GM19035 (cell line): ENCODE results near the gene UBE2E1.
"Not testable (repeated sequence)": the region's sequence is repeated elsewhere in the genome, so short reads cannot be mapped to it uniquely, and the experiment has no call there.

Experiments used
- ATAC-seq: cut with Tn5 transposase; IDR thresholded peaks from one replicate; pipeline ENCODE4 v1.9.1; 2021; ENCODE audit not compliant: unreplicated experiment

UBE2E1 gene

DNA sequence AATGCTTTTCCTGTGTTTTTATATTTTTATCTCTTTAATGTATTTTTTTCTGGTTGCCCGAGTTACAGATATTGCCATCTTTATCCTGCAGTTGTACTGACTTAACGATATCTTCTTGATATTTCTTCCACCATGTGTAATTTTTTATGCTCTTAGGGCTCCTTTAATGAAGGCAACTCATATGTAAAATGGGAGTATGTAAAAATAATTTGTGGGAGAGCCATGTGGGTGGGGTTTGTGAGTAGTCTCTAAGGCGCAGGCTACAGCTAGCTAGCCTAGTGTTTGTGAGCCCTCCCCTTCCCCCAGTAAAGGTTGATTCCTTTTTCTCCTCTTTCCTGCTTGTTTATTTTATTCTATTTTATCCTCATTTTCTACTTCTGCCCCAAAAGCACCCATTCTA, 38.1 kb downstream of the UBE2E1 start:
- ATAC-seq: no peak

DNA sequence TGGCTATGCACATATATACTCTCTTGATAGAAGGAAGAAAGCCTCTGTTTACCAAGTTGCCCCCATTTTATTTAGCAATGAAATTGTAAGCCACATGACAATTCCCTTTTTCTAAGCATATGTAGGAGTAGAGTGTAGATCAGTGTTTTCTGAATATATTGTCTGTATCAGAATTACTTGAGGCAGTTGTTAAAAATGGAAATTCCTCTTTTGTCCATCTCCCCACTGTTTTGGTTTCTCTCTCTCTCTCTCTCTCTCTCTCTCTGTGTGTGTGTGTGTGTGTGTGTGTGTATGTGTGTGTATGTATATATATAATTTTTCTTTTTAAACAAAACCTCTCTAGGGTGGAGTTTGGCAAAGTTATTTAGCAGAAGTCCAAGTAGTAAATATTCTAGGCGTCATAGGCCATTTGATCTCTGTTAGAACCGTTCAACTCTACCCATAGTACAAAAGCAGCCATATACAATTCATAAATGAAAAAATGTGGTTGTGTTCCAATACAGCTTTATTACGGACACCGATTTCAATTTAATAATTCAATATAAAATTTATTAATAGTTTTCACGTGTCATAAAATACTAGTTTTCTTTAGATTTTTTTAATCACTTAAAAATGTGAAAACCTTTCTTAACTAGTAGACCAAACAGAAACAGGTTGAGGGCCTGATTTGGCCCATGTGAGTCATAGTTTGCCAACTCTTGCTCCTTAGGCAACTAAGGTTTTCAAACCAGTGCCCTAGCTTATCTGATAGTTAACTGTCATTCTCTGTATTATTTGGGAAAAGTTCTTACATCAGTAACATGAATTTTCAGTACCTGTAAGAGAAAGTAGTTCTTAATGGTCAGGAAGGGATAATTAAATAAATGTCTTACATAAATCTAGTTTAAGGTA, 39.8 kb downstream of the UBE2E1 start:
- no peak for ATAC-seq

DNA sequence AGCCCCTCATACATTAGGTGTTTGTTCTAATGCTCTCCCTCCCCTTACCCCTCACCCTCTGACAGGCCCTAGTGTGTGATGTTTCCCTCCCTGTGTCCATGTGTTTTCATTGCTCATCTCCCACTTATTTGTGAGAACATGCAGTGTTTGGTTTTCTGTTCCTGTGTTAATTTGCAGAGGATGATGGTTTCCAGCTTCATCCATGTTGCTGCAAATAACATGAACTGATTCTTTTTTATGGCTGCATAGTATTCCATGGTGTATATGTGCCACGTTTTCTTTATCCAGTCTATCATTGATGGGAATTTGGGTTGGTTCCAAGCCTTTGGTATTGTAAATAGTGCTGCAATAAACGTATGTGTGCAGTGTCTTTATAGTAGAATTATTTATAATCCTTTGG, 43.7 kb downstream of the UBE2E1 start:
- ATAC-seq: not testable (repeated sequence)

DNA sequence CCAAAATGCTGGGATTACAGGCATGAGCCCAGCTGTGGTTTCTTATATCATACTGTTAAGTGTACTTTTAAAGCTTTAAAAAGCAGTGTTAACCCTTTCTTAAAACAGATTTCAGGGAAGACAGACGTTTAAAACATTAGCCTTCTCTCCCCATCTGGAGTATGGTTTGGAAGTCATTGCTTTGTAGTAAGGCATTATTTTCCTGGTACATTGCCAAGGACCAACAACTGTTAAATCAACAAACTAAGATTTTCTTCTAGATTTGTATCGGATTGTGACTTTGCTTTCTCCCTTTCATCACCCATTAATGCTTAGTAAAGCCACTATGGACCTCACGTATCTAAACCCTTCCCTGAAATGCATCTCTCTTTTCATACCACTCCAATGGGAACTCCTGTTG, 50.5 kb downstream of the UBE2E1 start:
- ATAC-seq: no peak

DNA sequence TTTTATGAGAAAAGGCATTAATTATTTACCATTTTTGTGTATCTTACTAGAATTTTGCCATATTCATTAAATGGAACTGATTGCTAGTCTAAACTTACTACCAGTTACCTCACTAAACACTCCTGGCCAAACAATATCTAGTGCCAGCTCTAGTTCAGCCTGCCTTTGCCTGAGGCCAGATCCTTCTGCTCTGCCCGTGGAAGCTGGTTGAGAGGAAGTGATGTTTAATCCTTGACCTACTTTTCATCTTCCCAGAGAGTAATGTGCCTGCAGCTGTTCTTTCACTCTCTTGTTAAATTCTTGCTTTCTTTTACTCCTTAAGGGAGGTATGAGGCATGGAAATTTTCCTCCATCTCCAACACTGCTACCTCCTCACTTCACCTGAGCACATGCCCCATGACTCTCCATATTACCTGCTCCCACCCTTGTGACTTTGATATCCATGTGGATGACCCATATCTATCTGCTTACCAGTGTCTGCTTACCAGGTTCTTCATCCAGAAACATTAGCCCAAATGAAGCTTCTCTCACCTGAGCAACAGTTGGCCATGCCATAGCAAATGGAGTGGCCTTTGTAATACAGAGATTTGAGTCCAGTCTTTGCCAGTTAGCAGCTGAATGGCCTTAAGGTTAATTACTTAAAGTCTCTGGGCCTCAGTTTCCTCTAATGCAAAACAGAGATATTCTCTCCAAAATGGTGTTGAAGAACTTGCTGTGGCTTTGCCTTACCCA, 53.4 kb downstream of the UBE2E1 start:
- no peak for ATAC-seq

DNA sequence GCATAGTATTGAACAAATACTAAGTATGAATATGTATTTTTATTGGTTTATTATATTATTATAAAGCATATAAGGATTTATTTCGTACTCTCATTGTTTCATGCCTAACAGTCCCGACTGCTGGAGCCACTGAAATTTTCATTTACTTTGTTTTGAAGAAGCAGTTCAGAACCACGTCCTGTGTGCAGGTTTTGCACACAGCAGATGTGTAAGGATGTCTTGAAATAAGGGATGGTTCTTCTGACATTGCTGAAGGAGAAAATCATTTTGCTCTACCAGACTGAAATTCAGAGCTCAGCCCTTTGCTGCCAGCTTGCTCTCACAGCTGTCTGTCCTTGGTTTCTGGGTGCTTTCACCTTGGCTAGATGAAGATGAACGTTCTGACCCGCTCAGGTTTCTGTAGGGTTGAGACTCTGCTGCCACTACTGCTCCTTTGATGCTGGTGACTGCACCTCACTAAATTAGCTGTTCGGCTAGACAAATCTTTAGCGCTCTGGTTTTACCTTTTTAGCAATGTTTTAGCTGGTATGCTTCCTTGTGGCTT, 54.2 kb downstream of the UBE2E1 start:
- no peak for ATAC-seq

DNA sequence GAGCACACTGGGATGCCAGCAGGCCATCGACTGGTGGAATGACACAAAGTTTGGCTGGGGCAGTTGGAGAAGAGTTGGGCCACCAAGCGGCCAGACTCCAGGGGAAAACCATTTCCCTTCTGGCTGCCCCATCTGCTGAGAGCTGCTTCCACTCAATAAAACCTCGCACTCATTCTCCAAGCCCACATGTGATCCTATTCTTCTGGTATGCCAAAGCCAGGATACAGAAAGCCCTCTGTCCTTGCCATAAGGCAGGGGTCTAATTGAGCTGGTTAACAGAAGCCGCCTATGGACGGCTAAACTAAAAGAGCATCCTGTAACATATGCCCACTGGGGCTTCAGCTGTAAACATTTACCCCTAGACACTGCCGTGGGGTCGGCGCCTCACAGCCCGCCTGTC, 55.9 kb downstream of the UBE2E1 start:
- ATAC-seq: no peak

DNA sequence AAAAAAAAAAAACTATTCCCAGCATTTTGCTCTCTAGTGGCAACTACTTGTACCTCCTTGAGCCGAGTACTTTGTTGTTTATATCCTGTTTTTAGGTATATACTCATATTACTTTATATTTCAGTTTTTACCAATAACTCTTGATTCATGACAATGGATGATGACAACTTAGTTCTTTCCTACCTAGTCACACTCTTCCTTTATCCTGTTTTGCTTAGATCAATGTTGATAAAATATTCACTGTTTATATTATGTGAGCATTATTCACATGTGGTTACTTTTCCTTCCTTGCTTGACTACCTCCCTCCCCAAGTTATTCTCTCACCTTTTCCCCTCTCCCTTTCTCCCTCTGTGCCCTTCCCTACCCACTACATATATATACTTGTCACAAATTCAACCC, 57.3 kb downstream of the UBE2E1 start:
- no peak for ATAC-seq

DNA sequence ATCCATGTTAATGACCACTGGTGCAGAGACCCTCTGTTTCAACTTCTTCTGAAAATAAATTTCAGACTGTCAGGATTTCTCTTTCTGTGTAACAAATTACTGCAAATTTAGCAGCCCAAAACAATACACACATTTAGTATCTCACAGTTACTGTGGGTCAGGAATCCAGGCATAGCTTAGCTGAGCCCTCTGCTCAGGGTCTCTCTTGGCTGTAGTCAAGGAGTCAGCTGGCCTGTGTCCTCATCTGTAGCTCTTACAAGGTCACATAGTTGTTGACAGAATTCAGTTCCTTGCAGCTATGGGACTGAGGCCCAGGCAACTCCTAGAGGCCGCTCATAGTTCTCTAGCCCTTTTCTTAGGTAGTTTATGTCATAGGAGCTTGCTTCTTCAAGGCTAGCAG, 59.2 kb downstream of the UBE2E1 start:
- ATAC-seq: no peak

DNA sequence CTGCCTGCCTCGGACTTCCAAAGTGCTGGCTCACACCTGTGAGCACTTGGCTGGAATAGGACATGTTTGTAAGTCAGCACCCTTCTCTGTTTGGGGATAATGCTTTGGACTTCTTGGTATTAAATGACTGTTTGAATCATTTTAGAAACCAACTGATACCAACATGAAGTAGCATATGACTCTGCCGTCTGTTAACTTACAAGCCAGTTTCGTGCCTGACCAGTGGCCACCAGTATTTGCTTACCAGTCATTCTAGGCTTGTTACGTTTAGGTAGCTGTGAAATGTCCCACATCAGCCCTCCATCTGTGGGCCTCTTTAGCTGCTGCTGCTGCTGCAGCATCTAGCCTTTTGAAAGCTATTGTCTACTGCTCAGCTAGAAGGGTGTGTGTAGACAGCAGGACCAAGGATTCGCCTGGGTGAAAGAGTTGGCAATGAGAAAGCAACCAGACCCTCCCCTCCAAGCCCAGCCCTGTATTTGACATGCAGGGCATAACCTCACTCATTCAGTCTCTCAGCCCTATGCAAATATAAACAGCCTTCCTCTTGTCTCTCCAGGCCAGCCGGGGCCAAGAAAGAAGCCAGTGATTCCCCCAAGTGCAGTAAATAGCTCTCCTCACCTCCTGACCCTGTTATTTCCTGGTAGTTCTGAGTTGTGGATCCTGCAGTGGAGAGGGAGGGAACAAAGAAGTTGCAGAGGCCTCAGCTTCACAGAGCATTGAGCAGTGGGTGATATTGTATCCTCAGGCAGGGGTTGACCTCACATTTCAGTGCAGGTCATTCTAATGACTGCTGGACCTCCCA, 60.0 kb downstream of the UBE2E1 start:
- ATAC-seq: peak; percentile 94

DNA sequence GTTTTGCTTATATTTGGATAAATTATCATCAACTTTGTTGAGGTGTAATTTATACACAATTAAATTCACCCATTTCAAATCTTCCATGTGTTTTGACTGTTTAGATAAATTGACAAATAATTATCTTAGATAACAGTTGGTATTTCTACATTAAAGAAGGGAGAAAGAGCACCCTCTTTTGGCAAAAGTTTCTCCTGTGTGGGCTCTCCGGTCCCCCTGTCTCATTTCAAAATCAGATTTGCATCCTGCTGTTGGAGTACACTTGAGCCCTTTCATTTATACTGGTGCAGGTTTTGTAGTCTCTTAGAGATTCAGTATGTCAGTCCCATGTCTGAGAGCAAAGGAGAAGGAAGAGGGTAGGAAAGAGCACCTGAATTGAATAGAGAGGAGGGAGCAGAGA, 61.6 kb downstream of the UBE2E1 start:
- no peak for ATAC-seq

DNA sequence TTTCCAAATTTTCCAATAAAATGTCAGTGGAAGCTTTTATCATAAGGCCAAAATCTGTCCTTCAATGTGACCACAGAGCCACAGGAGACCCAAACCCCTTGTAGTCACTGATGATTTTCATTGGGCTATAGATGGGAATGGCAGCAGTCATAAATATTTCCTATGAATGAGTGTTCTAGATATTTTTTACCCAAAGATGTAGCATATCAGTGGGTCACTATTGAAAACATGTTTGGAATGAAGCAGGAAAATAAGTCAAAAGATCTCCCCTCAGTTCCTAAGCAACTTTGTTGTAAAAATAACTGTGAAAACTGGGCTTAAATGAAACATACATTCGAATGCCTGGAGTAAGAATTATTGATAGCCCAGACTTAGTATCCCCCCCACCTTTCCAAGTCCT, 62.1 kb downstream of the UBE2E1 start:
- no peak for ATAC-seq

DNA sequence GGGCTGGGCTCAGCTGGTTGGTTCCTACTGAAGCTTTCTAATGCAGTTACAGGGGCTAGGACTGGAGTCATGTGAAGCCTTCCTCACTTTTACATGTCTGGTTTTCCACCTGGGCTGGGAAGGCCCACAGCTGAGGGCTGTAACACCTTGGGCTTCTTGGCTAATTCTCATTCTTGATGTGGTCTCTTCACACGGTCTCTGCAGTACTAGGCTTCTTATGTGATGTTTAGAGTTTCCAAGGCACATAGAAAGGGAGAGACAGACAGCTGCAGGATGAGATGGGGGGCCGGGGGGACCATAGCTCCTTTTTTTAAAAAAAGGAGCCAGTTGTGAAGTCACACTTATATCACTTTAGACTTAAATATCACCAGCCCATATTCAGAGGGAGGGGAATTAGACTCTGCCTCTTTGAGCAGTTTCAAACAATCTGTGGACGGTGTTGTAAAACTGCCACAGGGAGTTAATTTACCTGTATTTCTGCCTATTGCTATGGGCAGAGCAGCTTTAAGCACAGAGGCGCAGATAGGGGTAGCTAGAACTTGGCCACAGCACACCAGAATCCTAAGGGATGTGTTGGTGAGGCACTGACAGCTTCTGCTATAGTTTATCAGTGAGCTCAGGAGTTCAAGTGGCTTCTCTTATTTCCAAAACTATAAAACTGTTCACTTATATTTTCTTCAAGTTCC, 64.4 kb downstream of the UBE2E1 start:
- ATAC-seq: no peak

DNA sequence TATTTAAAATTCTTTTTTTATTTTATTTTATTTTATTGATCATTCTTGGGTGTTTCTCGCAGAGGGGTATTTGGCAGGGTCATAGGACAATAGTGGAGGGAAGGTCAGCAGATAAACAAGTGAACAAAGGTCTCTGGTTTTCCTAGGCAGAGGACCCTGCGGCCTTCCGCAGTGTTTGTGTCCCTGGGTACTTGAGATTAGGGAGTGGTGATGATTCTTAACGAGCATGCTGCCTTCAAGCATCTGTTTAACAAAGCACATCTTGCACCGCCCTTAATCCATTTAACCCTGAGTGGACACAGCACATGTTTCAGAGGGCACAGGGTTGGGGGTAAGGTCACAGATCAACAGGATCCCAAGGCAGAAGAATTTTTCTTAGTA, 64.9 kb downstream of the UBE2E1 start:
- not testable (repeated sequence) for ATAC-seq

DNA sequence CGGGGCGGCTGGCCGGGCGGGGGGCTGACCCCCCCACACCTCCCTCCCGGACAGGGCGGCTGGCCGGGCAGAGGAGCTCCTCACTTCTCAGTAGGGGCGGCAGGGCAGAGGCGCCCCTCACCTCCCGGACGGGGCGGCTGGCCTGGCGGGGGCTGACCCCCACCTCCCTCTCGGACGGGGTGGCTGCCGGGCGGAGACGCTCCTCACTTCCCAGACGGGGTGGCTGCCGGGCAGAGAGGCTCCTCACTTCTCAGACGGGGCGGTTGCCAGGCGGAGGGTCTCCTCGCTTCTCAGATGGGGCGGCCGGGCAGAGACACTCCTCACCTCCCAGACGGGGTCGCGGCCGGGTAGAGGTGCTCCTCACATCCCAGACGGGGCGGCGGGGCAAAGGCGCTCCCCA, 65.6 kb downstream of the UBE2E1 start:
- not testable (repeated sequence) for ATAC-seq

DNA sequence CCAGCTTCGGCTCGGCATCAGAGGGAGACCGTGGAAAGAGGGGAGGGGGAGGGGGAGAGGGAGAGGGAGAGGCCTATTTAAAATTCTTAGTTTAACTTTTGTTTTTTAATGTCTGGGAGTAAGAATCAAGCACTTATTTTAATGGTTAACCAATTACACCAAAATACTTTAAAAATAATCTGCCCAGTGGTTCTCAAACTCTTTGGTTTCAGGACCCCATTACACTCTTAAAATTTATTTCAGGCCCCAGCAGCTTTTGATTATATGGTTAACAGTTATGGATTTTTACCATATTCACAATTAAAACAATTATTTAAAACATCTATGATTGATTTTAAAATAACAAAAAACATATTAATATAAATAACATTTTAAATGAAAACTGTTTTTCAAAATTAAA, 66.6 kb downstream of the UBE2E1 start:
- ATAC-seq: no peak

DNA sequence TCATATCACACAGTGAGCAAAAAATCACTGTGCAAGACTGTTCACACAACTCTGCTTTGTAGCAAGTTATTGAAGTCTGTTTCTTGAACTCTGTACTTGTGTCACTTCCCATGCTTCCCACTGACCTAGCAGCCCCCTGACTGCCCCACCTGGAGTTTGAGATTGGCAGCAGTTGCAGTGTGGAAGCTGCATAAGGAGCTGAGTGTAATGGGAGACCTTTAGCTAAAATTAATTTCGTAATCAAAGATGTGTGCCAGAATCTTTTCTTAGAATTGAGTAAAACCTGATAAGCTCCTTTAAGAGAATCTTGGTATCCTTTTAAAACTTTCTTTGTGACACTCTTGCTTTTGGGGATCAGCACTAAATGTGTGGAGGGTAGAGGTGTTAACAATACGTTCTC, 68.2 kb downstream of the UBE2E1 start:
- no peak for ATAC-seq

DNA sequence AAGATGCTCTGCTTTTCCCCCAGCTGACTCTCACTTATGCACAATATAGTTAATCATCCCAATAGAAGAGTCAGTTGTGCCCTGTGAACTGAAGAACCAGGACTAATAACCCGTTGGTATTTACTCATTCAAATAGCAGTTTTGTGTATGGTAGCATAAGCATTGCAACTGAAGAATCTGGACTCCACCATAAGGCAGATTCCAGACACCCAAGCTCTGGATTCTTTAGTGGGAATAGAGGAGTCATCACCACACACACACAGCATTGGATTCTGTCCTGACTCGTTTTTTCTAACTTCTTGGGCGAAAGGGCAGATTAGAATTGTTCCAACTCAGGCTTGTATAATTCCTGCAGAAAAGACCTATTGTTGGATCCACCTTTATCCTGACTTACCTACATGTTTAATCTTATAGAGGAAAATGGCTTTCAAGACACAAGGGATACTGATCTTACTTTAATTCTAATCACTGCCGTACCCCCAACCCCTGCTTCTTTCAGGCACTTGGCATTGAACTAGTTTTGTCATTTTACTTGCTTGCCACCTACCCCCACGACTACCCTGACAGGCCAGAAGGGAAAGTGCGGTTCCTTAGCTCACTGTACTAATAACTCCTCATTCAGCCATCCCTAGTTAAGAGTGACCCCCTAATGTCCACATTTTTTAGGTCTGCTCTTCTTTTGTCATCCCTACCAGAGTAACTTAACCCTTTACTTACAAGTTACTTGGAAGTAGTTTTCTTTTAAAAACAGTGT, 68.8 kb downstream of the UBE2E1 start:
- no peak for ATAC-seq

DNA sequence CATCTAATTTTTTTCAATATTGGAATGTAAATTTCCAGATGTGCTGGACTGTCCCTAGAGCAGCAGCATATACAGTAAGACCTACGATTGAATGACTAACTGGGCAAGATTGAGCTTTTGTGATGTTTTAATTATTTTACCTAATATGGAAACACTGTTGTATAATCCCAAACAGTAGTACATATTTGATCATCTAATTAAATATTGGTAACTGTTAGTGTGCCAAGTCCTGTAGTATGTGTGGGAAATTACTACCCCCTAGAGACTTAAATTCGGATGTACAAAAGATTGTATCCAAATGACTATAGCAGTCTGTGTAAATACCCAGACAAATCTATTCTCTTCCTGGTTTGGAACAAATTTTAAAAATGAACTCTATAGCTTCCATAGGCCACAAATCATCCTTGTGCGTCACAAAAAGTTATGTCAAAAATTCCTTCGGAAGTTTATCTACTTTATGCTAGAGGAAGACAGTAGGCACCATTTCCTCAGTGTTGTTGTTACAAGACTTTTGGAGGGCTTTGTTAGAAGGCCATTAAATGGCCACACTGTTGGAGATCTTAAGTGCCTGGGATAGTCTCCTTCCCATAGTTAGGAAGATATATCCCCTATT, 69.5 kb downstream of the UBE2E1 start:
- no peak for ATAC-seq

DNA sequence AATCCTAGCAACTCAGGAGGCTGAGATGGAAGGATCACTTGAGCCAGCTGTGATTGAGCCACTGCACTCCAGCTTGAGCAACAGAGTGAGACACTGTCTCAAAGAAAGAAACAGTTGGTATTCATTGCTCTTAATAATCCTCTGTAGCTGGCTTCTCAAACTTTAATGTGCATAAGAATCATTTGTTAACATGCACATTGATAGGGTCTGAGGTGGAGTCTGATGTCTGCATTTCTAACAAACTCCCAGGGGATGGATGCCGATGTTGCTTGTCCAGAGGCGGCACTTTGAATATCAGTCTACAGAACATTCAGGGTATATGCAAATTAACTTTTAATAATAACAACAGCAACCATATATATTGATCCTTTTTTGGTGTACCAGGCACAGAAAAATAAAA, 71.2 kb downstream of the UBE2E1 start:
- ATAC-seq: no peak
